Kidney capillary endothelial cell (primary cell): ENCODE measurements around the gene PP2D1.
"Not testable (repeated sequence)": the region's sequence is repeated elsewhere in the genome, so short reads cannot be mapped to it uniquely, and the experiment has no call there.

Source experiments
- DNase-seq: peaks from one replicate; pipeline ENCODE4 v3.0.0-alpha.2; 2018; ENCODE audit warnings: low spot score

PP2D1 gene

GRCh38 chr3:19967812-19968211 is 44.3 kb downstream of the PP2D1 start:
- DNase-seq = no peak

- no peak for DNase-seq
Measured at GRCh38 chr3:19967208-19967607, 44.9 kb downstream of the PP2D1 start.

- no peak for DNase-seq
Measured at GRCh38 chr3:19961960-19962359, 50.1 kb downstream of the PP2D1 start.

GRCh38 chr3:19960696-19961095 is 51.4 kb downstream of the PP2D1 start:
- DNase-seq = no peak

GRCh38 chr3:19959505-19959904 is 52.6 kb downstream of the PP2D1 start:
- DNase-seq = no peak

GRCh38 chr3:19957354-19957753 is 54.7 kb downstream of the PP2D1 start:
- DNase-seq = not testable (repeated sequence)

- no peak for DNase-seq
Measured at GRCh38 chr3:19954676-19955075, 57.4 kb downstream of the PP2D1 start.

- no peak for DNase-seq
Measured at GRCh38 chr3:19950316-19950715, 61.7 kb downstream of the PP2D1 start.

GRCh38 chr3:19948226-19948591 is 63.9 kb downstream of the PP2D1 start:
- no peak for DNase-seq

GRCh38 chr3:19947549-19948225 is 64.4 kb downstream of the PP2D1 start:
- DNase-seq = peak; percentile 26

- peak; percentile 97 for DNase-seq
Measured at GRCh38 chr3:19946832-19947548, 65.1 kb downstream of the PP2D1 start, which contains the start of gene RAB5A. RAB5A (plus strand) TSS chr3:19947097; CDS start chr3:19950899, 3,802 bp downstream.

- no peak for DNase-seq
Measured at GRCh38 chr3:19945969-19946831, 65.9 kb downstream of the PP2D1 start.

- no peak for DNase-seq
Measured at GRCh38 chr3:19945534-19945933, 66.5 kb downstream of the PP2D1 start.

GRCh38 chr3:19940643-19941042 is 71.4 kb downstream of the PP2D1 start:
- no peak for DNase-seq

- DNase-seq = no peak
Measured at GRCh38 chr3:19938295-19938627, 73.8 kb downstream of the PP2D1 start.

GRCh38 chr3:19937459-19938294 is 74.4 kb downstream of the PP2D1 start:
- DNase-seq = no peak
